NCI-H1092 treated with DMSO at 0.1 percent for 48 hours (cell line): ENCODE measurements around the gene OPA3.

ENCODE experiments used
- DNase-seq: peaks from one replicate; lab custom pipeline; 2025; lab: John Stamatoyannopoulos, UW

Gene OPA3

GRCh38 chr19:45477713-45478453, 106.7 kb downstream of the OPA3 start:
- DNase-seq, result no peak
